Smooth muscle cell (in vitro differentiated cells): ENCODE results near the gene SFT2D3. TPM values are rescaled to one million over a fixed set of nuclear protein-coding genes. Genes with fewer than 3 reads are reported as not detected.

Experiments
- DNase-seq: peaks from one replicate; lab custom pipeline; 2025; ENCODE audit not compliant: unreplicated experiment; lab: John Stamatoyannopoulos, UW
- H2AFZ ChIP-seq: fragments of 200-600 bp; sonication (generic); 2 replicates; pipeline ENCODE4 v1.6.0; 2016; ENCODE audit warnings: antibody characterized with exemption, low read depth, mild to moderate bottlenecking
- H3F3A ChIP-seq: fragments of 200-600 bp; sonication (generic); 2 replicates; pipeline ENCODE4 v1.6.0; 2017; ENCODE audit warnings: antibody characterized with exemption, low read depth
- H3K27ac ChIP-seq: fragments of 200-600 bp; sonication (generic); 2 replicates; pipeline ENCODE4 v1.5.1; 2016; ENCODE audit warnings: low read depth, mild to moderate bottlenecking
- H3K27me3 ChIP-seq: fragments of 200-600 bp; sonication (generic); 2 replicates; pipeline ENCODE4 v1.6.1; 2016; ENCODE audit warnings: low read depth, mild to moderate bottlenecking
- H3K36me3 ChIP-seq: fragments of 200-600 bp; sonication (generic); 2 replicates; pipeline ENCODE4 v1.5.1; 2016; ENCODE audit warnings: low read depth
- H3K4me1 ChIP-seq: fragments of 200-600 bp; sonication (generic); 2 replicates; pipeline ENCODE4 v1.5.1; 2016; ENCODE audit warnings: low read depth
- H3K4me2 ChIP-seq: fragments of 200-600 bp; sonication (generic); 2 replicates; pipeline ENCODE4 v1.6.0; 2016; ENCODE audit warnings: mild to moderate bottlenecking
- H3K4me3 ChIP-seq: fragments of 200-600 bp; sonication (generic); 2 replicates; pipeline ENCODE4 v1.5.1; 2016; ENCODE audit warnings: mild to moderate bottlenecking
- H3K79me2 ChIP-seq: fragments of 200-600 bp; sonication (generic); 2 replicates; pipeline ENCODE4 v1.6.0; 2016; ENCODE audit warnings: low read depth, mild to moderate bottlenecking
- H3K9ac ChIP-seq: fragments of 200-600 bp; sonication (generic); 2 replicates; pipeline ENCODE4 v1.6.0; 2016; ENCODE audit warnings: low read depth
- H3K9me3 ChIP-seq: fragments of 200-600 bp; sonication (generic); replicated peaks from 2 replicates; pipeline ENCODE4 v1.5.1; 2016; ENCODE audit warnings: low read depth
- H4K20me1 ChIP-seq: fragments of 200-600 bp; sonication (generic); 2 replicates; pipeline ENCODE4 v1.6.0; 2016; ENCODE audit warnings: low read depth
- WGBS: methylation state at CpG from one replicate; pipeline ENCODE4 v1.1.7; 2016; ENCODE audit warnings: low lambda C conversion rate; 5-methylcytosine and 5-hydroxymethylcytosine counted together
- polyA plus RNA-seq: library from polyadenylated mRNA; unstranded; fragments of >200 nt; fragmentation: Nextera tagmentation; extraction: Ambion mirVana; gene quantifications from 2 replicates; pipeline ENCODE4 v1.2.1, GENCODE V29; 2016
- total RNA-seq: library from RNA; depleted of rRNA; stranded (reverse); fragments of >200 nt; gene quantifications from 2 replicates; pipeline ENCODE4 v1.2.3, GENCODE V29; 2014
- TF ChIP-seq, protein P1 (sequence below): fragments of 200-600 bp; sonication (generic); IDR thresholded peaks from 2 replicates; pipeline ENCODE4 v1.5.1; 2017; ENCODE audit warnings: borderline replicate concordance, mild to moderate bottlenecking, antibody characterized with exemption; ENCODE audit not compliant: insufficient read depth, poor library complexity, severe bottlenecking

The SFT2D3 gene
- total and polyA plus RNA-seq, 2 experiments from 2014 or later = 7.0 TPM; not detected in 1

DNA sequence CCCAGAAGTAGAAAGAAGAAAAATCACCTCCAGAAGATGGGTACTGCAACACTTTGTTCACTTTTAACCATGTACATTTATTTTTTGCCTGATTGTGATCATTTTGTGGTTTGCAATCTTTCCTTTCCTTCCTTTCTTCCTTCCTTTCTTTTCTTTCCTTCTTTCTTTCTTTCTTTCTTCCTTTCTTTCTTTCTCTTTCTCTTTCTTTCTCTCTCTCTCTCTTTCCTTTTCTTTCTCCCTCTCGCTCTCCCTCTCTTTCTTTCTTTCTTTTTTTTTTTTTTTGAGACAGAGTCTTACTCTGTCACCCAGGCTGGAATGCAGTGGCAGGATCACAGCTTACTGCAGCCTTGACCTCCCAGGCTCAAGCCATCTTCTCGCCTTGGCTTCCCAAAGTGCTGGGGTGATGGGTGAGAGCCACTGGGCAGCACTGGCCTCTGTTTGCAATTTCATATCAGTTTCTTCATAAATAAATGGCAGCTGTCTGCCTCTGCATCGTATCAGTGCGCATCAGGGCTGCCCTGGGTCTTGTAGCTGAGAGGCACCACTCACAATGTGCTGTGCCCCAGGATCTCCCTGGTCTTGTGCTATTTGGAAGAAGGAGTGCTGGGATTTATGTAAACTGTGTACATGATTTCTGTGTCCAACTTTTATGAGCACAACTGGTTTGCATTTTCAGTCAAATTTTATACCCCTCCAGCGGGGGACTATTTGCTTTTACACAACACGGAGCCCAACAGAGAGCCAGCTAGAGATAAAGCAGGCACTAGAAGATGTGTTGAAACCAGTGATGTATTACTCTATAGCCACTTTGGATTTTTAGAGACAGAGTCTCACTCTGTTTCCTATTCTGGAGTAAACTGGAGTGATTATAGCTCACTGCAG lies 19.1 kb upstream of the SFT2D3 start:
- Histone ChIP-seq H3K4me3 (no peak overlapping the region), H3K36me3 (no peaks in the 10 kb centered on the region), H3K9ac (no peak overlapping the region), H3K9me3 (no peaks in the 10 kb centered on the region), H3K4me1 (peaks cover 16% of the 10 kb centered on the region), H3K27ac (peak overlapping the region; percentile 78), H2AFZ (no peak overlapping the region), H3K4me2 (no peak overlapping the region), H3F3A (peaks cover 30% of the 10 kb centered on the region), H3K79me2 (no peaks in the 10 kb centered on the region), H3K27me3 (peaks cover 9% of the 10 kb centered on the region), H4K20me1 (no peaks in the 10 kb centered on the region)
- TF ChIP-seq, protein P1, sequence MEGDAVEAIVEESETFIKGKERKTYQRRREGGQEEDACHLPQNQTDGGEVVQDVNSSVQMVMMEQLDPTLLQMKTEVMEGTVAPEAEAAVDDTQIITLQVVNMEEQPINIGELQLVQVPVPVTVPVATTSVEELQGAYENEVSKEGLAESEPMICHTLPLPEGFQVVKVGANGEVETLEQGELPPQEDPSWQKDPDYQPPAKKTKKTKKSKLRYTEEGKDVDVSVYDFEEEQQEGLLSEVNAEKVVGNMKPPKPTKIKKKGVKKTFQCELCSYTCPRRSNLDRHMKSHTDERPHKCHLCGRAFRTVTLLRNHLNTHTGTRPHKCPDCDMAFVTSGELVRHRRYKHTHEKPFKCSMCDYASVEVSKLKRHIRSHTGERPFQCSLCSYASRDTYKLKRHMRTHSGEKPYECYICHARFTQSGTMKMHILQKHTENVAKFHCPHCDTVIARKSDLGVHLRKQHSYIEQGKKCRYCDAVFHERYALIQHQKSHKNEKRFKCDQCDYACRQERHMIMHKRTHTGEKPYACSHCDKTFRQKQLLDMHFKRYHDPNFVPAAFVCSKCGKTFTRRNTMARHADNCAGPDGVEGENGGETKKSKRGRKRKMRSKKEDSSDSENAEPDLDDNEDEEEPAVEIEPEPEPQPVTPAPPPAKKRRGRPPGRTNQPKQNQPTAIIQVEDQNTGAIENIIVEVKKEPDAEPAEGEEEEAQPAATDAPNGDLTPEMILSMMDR = no peak
- 36% methylated on average over 6 of the region's 6 CpGs for WGBS
- DNase-seq = no peak

DNA sequence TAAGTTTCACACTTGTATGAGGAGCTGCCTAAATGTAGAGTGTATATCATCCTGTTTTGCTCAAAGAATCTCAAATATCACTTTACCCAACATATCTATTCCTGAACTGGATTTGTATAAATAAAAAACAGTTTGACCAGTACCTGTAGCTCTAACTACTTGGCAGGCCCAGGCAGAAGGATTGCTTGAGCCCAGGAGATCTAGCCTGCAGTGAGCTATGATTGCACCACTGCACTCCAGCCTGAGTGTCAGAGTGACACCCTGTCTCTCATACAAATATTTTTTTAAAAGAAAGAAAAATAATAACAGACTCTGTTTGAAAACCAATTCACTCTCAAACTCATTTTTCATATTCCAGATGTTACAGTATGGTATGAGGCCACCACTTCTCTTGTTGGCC lies 18.2 kb upstream of the SFT2D3 start:
- Histone ChIP-seq H3K4me2 (peak overlapping the region; percentile 64), H3K79me2 (no peaks in the 10 kb centered on the region), H3K9ac (no peak overlapping the region), H3K36me3 (no peaks in the 10 kb centered on the region), H3K27ac (peak overlapping the region; percentile 78), H3K9me3 (no peaks in the 10 kb centered on the region), H3K4me1 (peaks cover 16% of the 10 kb centered on the region), H3K4me3 (no peak overlapping the region), H2AFZ (no peak overlapping the region), H4K20me1 (no peaks in the 10 kb centered on the region), H3F3A (peaks cover 30% of the 10 kb centered on the region), H3K27me3 (peaks cover 2% of the 10 kb centered on the region)
- DNase-seq = no peak
- TF ChIP-seq, protein P1 = no peak

- Histone ChIP-seq H3K27me3 (no peaks in the 10 kb centered on the region), H3F3A (peaks cover 30% of the 10 kb centered on the region), H2AFZ (peak overlapping the region; percentile 1), H3K9ac (no peak overlapping the region), H3K4me3 (no peak overlapping the region), H3K79me2 (no peaks in the 10 kb centered on the region), H3K36me3 (no peaks in the 10 kb centered on the region), H3K4me2 (peak overlapping the region; percentile 64), H4K20me1 (no peaks in the 10 kb centered on the region), H3K27ac (peak overlapping the region; percentile 78), H3K9me3 (peaks cover 5% of the 10 kb centered on the region), H3K4me1 (peaks cover 16% of the 10 kb centered on the region)
- no peak for DNase-seq
- TF ChIP-seq, protein P1 = no peak
- 46% methylated on average over 15 of the region's 15 CpGs for WGBS
These were observed 17.5 kb upstream of the SFT2D3 start for GRCh38 chr2:127683757-127684156.
